ENCODE data around the gene MRPL41. TPM values are rescaled to one million over a fixed set of nuclear protein-coding genes. Genes with fewer than 3 reads are reported as not detected.

Gene MRPL41
- total and polyA plus RNA-seq, 2 experiments from 2014 or later, result 32.8 to 146 TPM

DNA sequence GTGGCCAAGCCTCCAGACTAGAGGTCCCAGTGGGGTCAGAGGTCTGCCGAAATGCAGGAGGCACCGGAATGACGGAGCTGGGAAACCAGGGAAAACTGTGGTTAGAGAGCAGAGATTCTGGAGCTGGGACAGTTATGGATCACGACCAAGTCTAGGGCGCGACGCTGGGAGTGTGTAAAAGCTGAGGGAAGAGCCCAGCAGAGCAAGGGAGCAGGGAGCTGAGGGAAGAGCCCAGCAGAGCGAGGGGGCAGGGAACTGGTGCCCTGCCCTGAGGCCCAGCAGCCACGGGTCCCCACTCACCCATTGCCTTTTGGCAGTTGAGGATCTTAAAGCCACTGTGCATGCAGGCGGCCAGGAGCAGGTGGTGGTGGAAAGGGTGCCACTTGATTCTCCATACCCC, 12.5 kb downstream of the MRPL41 start:
- Histone ChIP-seq H3K27me3 (ENCODE audit: insufficient read depth) (no peaks in the 10 kb centered on the region), H2AFZ (no peak overlapping the region), H3K27ac (ENCODE audit: low read depth) (no peak overlapping the region), H4K20me1 (replicated peaks; ENCODE audit: insufficient read depth) (peaks cover 11% of the 10 kb centered on the region), H3K36me3 (ENCODE audit: insufficient read depth) (peaks cover 7% of the 10 kb centered on the region; the same call in 1 of the 2 replicates), H3K4me2 (no peak overlapping the region), H3K79me2 (replicated peaks; ENCODE audit: insufficient read depth) (0 out of 2 replicates have a peak, but pooled peaks cover 5% of the 10 kb centered on the region), H3K9me2 (ENCODE audit: insufficient read depth) (no peaks in the 10 kb centered on the region), H3K4me3 (no peak overlapping the region), H3K4me1 (ENCODE audit: insufficient read depth) (no peaks in the 10 kb centered on the region), H3F3A (replicated peaks; ENCODE audit: low read depth) (peaks cover 13% of the 10 kb centered on the region)
- Mint-ChIP-seq H3K4me3 (no peak overlapping the region), H3K27me3 (ENCODE audit: insufficient read depth, low read depth, poor library complexity) (peaks cover 11% of the 10 kb centered on the region), H3K4me1 (no peaks in the 10 kb centered on the region), H3K36me3 (ENCODE audit: low read depth) (peaks cover 63% of the 10 kb centered on the region), H3K27ac (no peak overlapping the region), H3K9me3 (no peaks in the 10 kb centered on the region; the same call in 2 of the 3 replicates)
- DNase-seq (ENCODE audit: low spot score) (no peak), ATAC-seq (no peak)
- TF ChIP-seq CREB1 (CRISPR knock-in tag; IDR thresholded peaks at IDR 0.05; ENCODE audit: low read depth) (no peak), EZH2 (IDR thresholded peaks at IDR 0.05; ENCODE audit: low read depth, unreplicated experiment) (no peak), STAT1 (IDR thresholded peaks at IDR 0.05; ENCODE audit: unreplicated experiment) (no peak), EZH2phosphoT487 (IDR thresholded peaks at IDR 0.05; ENCODE audit: unreplicated experiment) (no peak), ZNF331 (CRISPR knock-in tag; IDR thresholded peaks at IDR 0.05; ENCODE audit: low read depth) (no peak), POLR2AphosphoS5 (IDR thresholded peaks at IDR 0.05; ENCODE audit: low read depth) (no peak), NANOG (IDR thresholded peaks at IDR 0.05; ENCODE audit: borderline replicate concordance) (no peak), ZNF114 (CRISPR knock-in tag; IDR thresholded peaks at IDR 0.05) (no peak), JUNB (IDR thresholded peaks at IDR 0.05; ENCODE audit: unreplicated experiment) (no peak)
- TF ChIP-seq, protein P1, sequence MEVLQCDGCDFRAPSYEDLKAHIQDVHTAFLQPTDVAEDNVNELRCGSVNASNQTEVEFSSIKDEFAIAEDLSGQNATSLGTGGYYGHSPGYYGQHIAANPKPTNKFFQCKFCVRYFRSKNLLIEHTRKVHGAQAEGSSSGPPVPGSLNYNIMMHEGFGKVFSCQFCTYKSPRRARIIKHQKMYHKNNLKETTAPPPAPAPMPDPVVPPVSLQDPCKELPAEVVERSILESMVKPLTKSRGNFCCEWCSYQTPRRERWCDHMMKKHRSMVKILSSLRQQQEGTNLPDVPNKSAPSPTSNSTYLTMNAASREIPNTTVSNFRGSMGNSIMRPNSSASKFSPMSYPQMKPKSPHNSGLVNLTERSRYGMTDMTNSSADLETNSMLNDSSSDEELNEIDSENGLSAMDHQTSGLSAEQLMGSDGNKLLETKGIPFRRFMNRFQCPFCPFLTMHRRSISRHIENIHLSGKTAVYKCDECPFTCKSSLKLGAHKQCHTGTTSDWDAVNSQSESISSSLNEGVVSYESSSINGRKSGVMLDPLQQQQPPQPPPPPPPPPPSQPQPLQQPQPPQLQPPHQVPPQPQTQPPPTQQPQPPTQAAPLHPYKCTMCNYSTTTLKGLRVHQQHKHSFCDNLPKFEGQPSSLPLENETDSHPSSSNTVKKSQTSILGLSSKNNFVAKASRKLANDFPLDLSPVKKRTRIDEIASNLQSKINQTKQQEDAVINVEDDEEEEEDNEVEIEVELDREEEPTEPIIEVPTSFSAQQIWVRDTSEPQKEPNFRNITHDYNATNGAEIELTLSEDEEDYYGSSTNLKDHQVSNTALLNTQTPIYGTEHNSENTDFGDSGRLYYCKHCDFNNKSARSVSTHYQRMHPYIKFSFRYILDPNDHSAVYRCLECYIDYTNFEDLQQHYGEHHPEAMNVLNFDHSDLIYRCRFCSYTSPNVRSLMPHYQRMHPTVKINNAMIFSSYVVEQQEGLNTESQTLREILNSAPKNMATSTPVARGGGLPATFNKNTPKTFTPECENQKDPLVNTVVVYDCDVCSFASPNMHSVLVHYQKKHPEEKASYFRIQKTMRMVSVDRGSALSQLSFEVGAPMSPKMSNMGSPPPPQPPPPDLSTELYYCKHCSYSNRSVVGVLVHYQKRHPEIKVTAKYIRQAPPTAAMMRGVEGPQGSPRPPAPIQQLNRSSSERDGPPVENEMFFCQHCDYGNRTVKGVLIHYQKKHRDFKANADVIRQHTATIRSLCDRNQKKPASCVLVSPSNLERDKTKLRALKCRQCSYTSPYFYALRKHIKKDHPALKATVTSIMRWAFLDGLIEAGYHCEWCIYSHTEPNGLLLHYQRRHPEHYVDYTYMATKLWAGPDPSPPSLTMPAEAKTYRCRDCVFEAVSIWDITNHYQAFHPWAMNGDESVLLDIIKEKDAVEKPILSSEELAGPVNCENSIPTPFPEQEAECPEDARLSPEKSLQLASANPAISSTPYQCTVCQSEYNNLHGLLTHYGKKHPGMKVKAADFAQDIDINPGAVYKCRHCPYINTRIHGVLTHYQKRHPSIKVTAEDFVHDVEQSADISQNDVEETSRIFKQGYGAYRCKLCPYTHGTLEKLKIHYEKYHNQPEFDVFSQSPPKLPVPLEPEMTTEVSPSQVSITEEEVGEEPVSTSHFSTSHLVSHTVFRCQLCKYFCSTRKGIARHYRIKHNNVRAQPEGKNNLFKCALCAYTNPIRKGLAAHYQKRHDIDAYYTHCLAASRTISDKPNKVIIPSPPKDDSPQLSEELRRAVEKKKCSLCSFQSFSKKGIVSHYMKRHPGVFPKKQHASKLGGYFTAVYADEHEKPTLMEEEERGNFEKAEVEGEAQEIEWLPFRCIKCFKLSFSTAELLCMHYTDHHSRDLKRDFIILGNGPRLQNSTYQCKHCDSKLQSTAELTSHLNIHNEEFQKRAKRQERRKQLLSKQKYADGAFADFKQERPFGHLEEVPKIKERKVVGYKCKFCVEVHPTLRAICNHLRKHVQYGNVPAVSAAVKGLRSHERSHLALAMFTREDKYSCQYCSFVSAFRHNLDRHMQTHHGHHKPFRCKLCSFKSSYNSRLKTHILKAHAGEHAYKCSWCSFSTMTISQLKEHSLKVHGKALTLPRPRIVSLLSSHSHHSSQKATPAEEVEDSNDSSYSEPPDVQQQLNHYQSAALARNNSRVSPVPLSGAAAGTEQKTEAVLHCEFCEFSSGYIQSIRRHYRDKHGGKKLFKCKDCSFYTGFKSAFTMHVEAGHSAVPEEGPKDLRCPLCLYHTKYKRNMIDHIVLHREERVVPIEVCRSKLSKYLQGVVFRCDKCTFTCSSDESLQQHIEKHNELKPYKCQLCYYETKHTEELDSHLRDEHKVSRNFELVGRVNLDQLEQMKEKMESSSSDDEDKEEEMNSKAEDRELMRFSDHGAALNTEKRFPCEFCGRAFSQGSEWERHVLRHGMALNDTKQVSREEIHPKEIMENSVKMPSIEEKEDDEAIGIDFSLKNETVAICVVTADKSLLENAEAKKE (CRISPR knock-in tag; IDR thresholded peaks at IDR 0.05), result no peak
- TF ChIP-seq, protein P2, sequence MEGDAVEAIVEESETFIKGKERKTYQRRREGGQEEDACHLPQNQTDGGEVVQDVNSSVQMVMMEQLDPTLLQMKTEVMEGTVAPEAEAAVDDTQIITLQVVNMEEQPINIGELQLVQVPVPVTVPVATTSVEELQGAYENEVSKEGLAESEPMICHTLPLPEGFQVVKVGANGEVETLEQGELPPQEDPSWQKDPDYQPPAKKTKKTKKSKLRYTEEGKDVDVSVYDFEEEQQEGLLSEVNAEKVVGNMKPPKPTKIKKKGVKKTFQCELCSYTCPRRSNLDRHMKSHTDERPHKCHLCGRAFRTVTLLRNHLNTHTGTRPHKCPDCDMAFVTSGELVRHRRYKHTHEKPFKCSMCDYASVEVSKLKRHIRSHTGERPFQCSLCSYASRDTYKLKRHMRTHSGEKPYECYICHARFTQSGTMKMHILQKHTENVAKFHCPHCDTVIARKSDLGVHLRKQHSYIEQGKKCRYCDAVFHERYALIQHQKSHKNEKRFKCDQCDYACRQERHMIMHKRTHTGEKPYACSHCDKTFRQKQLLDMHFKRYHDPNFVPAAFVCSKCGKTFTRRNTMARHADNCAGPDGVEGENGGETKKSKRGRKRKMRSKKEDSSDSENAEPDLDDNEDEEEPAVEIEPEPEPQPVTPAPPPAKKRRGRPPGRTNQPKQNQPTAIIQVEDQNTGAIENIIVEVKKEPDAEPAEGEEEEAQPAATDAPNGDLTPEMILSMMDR (conservative IDR thresholded peaks at IDR 0.05; ENCODE audit: low read depth in 2 of 2), result no peak
- TF ChIP-seq, protein P3, sequence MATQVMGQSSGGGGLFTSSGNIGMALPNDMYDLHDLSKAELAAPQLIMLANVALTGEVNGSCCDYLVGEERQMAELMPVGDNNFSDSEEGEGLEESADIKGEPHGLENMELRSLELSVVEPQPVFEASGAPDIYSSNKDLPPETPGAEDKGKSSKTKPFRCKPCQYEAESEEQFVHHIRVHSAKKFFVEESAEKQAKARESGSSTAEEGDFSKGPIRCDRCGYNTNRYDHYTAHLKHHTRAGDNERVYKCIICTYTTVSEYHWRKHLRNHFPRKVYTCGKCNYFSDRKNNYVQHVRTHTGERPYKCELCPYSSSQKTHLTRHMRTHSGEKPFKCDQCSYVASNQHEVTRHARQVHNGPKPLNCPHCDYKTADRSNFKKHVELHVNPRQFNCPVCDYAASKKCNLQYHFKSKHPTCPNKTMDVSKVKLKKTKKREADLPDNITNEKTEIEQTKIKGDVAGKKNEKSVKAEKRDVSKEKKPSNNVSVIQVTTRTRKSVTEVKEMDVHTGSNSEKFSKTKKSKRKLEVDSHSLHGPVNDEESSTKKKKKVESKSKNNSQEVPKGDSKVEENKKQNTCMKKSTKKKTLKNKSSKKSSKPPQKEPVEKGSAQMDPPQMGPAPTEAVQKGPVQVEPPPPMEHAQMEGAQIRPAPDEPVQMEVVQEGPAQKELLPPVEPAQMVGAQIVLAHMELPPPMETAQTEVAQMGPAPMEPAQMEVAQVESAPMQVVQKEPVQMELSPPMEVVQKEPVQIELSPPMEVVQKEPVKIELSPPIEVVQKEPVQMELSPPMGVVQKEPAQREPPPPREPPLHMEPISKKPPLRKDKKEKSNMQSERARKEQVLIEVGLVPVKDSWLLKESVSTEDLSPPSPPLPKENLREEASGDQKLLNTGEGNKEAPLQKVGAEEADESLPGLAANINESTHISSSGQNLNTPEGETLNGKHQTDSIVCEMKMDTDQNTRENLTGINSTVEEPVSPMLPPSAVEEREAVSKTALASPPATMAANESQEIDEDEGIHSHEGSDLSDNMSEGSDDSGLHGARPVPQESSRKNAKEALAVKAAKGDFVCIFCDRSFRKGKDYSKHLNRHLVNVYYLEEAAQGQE (IDR thresholded peaks at IDR 0.05; ENCODE audit: unreplicated experiment), result no peak
- TF ChIP-seq, protein P4, sequence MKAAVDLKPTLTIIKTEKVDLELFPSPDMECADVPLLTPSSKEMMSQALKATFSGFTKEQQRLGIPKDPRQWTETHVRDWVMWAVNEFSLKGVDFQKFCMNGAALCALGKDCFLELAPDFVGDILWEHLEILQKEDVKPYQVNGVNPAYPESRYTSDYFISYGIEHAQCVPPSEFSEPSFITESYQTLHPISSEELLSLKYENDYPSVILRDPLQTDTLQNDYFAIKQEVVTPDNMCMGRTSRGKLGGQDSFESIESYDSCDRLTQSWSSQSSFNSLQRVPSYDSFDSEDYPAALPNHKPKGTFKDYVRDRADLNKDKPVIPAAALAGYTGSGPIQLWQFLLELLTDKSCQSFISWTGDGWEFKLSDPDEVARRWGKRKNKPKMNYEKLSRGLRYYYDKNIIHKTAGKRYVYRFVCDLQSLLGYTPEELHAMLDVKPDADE (IDR thresholded peaks at IDR 0.05), result no peak
